Stimulated activated CD8-positive, alpha-beta memory T cell treated with anti-CD3 and anti-CD28 coated beads, Interleukin-7, amount 100 ng/mL, for 24 hours (primary cell): ENCODE results near the gene KCNQ1.
A peak's percentile ranks its signal among the peaks of the same experiment; 100 is the strongest.

Source experiments
- DNase-seq: peaks from one replicate; pipeline ENCODE4 v3.0.0-alpha.2; 2020; ENCODE audit warnings: low read depth

KCNQ1 gene

GRCh38 chr11:2443881-2444820 lies 657 bp upstream of the KCNQ1 start, which contains the start of gene TRPM5:
Gene TRPM5, minus strand, starts transcription at chr11:2444514. Its CDS starts 21,478 bp downstream, at chr11:2423036.
- peak; percentile 53 for DNase-seq

- DNase-seq, result no peak
Measured at GRCh38 chr11:2445746-2446551, 1.1 kb downstream of the KCNQ1 start.

GRCh38 chr11:2446590-2447252 lies 1.9 kb downstream of the KCNQ1 start:
- no peak for DNase-seq

GRCh38 chr11:2447253-2447950 lies 2.6 kb downstream of the KCNQ1 start:
- DNase-seq, result no peak

- DNase-seq, result no peak
Measured at GRCh38 chr11:2447951-2448650, 3.3 kb downstream of the KCNQ1 start.

GRCh38 chr11:2448661-2449547 lies 4.1 kb downstream of the KCNQ1 start:
- DNase-seq, result no peak

GRCh38 chr11:2449548-2450320 lies 4.9 kb downstream of the KCNQ1 start:
- DNase-seq, result no peak

GRCh38 chr11:2450321-2451041 lies 5.7 kb downstream of the KCNQ1 start:
- no peak for DNase-seq

- DNase-seq, result no peak
Measured at GRCh38 chr11:2451336-2451735, 6.5 kb downstream of the KCNQ1 start.

GRCh38 chr11:2451916-2452315 lies 7.1 kb downstream of the KCNQ1 start:
- no peak for DNase-seq

- DNase-seq, result no peak
Measured at GRCh38 chr11:2452321-2453012, 7.7 kb downstream of the KCNQ1 start.

- DNase-seq, result no peak
Measured at GRCh38 chr11:2453436-2453835, 8.6 kb downstream of the KCNQ1 start.

- no peak for DNase-seq
Measured at GRCh38 chr11:2458321-2458720, 13.5 kb downstream of the KCNQ1 start.

GRCh38 chr11:2459016-2459725 lies 14.4 kb downstream of the KCNQ1 start:
- no peak for DNase-seq

- DNase-seq, result no peak
Measured at GRCh38 chr11:2459796-2460531, 15.2 kb downstream of the KCNQ1 start.

GRCh38 chr11:2460540-2461252 lies 15.9 kb downstream of the KCNQ1 start:
- no peak for DNase-seq
